ENCODE data around the gene PCDHA9.
"Not testable (repeated sequence)": the region's sequence is repeated elsewhere in the genome, so short reads cannot be mapped to it uniquely, and the experiment has no call there.

The PCDHA9 gene, protein sequence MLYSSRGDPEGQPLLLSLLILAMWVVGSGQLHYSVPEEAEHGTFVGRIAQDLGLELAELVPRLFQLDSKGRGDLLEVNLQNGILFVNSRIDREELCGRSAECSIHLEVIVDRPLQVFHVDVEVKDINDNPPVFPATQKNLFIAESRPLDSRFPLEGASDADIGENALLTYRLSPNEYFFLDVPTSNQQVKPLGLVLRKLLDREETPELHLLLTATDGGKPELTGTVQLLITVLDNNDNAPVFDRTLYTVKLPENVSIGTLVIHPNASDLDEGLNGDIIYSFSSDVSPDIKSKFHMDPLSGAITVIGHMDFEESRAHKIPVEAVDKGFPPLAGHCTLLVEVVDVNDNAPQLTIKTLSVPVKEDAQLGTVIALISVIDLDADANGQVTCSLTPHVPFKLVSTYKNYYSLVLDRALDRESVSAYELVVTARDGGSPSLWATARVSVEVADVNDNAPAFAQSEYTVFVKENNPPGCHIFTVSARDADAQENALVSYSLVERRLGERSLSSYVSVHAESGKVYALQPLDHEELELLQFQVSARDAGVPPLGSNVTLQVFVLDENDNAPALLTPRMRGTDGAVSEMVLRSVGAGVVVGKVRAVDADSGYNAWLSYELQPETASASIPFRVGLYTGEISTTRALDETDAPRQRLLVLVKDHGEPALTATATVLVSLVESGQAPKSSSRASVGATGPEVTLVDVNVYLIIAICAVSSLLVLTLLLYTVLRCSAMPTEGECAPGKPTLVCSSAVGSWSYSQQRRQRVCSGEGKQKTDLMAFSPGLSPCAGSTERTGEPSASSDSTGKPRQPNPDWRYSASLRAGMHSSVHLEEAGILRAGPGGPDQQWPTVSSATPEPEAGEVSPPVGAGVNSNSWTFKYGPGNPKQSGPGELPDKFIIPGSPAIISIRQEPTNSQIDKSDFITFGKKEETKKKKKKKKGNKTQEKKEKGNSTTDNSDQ

DNA sequence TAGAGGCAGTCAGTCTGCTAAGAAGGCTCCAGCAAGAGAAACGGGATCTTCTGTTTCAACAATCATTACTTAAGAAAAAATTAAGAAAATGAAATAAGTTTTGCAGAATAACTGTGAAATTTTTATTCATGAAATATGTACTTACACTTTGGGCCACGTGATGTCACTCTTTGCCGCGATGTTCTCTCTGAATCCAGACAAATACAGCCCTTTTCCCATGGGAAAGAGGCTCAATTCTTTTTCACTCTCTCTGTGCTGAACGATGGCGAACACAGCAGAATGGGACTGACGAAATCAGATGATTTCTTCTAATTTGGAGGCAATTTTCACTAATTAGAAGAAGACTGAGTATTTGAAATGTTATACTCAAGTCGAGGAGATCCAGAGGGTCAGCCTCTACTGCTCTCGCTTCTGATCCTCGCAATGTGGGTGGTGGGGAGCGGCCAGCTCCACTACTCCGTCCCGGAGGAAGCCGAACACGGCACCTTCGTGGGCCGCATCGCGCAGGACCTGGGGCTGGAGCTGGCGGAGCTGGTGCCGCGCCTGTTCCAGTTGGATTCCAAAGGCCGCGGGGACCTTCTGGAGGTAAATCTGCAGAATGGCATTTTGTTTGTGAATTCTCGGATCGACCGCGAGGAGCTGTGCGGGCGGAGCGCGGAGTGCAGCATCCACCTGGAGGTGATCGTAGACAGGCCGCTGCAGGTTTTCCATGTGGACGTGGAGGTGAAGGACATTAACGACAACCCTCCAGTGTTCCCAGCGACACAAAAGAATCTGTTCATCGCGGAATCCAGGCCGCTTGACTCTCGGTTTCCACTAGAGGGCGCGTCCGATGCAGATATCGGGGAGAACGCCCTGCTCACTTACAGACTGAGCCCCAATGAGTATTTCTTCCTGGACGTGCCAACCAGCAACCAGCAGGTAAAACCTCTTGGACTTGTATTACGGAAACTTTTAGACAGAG is at the start of gene PCDHA9:
Gene PCDHA9, plus strand, starts transcription at position 244 of the 964 bp plus-strand sequence. Its CDS starts 114 bp downstream, at position 358.
- not testable (repeated sequence) for DNase-seq

DNA sequence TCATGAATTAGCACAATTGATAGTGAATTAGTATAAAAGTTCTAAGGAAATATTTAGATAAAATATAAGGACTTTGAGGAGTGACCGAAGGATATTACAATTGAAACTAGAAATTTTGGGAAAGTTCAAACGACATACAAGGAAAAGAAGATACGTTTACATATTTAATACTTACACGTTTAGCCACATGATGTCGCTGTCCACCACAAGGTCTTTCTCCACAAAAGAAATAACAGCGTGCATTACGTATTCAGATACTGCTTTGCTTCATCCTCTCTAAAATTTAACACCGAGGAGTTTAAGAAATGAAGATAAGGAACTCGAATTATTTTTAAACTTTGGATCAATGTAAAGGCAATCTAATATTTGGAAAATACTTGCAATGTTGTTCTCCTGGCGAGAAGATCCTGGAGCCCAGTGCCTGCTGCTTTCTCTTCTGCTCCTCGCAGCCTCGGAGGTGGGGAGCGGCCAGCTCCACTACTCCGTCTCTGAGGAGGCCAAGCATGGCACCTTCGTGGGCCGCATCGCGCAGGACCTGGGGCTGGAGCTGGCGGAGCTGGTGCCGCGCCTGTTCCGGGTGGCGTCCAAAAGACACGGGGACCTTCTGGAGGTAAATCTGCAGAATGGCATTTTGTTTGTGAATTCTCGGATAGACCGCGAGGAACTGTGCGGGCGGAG is 47.2 kb upstream of the PCDHA9 start, which contains the start of gene PCDHA3:
Gene PCDHA3, plus strand, starts transcription at position 242 of the 678 bp plus-strand sequence.
- DNase-seq = peak; percentile 10

DNA sequence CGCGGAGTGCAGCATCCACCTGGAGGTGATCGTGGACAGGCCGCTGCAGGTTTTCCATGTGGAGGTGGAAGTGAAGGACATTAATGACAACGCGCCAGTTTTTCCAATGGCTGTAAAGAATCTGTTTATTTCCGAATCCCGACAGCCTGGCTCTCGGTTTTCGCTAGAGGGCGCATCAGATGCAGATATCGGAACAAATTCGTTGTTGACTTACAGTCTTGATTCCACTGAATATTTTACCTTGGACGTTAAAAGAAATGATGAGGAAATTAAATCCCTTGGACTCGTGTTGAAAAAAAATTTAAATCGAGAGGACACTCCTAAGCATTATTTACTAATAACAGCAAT is 46.7 kb upstream of the PCDHA9 start:
- no peak for DNase-seq

DNA sequence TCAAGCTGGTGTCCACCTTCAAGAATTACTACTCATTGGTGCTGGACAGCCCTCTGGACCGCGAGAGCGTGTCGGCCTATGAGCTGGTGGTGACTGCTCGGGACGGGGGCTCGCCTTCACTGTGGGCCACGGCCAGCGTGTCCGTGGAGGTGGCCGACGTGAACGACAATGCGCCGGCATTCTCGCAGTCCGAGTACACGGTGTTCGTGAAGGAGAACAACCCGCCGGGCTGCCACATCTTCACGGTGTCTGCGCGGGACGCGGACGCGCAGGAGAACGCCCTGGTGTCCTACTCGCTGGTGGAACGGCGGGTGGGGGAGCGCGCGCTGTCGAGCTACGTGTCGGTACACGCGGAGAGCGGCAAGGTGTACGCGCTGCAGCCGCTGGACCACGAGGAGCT is 45.8 kb upstream of the PCDHA9 start:
- DNase-seq = not testable (repeated sequence)

DNA sequence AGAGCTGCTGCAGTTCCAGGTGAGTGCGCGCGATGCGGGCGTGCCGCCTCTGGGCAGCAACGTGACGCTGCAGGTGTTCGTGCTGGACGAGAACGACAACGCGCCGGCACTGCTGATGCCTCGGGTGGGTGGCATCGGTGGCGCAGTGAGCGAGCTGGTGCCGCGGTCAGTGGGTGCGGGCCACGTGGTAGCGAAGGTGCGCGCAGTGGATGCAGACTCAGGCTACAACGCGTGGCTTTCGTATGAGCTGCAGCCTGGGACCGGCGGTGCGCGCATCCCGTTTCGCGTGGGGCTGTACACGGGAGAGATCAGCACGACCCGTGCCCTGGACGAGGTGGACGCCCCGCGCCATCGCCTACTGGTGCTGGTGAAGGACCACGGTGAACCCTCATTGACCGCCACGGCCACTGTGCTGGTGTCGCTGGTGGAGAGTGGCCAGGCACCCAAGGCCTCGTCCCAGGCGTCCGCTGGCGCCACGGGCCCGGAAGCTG is 45.4 kb upstream of the PCDHA9 start:
- no peak for DNase-seq

DNA sequence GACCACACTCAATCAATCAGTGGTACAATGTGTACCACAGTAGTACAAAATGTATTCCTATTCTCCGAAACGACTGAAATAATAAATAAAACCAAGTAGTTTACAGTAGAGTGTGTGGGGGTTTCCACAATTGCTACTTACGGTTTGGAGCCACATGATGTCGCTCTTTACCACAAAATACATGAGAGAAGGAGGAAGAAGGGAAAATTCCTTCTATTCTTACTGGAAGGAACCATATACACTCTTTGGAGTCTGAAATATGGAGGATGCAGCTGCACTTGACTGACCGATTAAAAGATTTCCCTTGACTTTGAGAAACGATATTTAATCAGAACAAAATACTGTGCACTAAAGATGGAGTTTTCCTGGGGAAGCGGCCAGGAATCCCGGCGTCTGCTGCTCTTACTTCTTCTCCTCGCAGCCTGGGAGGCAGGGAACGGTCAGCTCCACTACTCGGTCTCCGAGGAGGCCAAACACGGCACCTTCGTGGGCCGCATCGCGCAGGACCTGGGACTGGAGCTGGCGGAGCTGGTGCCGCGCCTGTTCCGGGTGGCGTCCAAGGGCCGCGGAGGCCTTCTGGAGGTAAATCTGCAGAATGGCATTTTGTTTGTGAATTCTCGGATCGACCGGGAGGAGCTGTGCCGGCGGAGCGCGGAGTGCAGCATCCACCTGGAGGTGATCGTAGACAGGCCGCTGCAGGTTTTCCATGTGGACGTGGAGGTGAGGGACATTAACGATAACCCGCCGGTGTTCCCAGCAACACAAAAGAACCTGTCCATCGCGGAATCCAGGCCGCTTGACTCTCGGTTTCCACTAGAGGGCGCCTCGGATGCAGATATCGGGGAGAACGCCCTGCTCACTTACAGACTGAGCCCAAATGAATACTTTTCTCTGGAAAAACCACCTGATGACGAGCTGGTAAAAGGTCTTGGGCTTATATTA is 41.1 kb upstream of the PCDHA9 start, which contains the start of gene PCDHA4:
Gene PCDHA4, plus strand, starts transcription at position 235 of the 942 bp plus-strand sequence.
- DNase-seq = peak; percentile 5

DNA sequence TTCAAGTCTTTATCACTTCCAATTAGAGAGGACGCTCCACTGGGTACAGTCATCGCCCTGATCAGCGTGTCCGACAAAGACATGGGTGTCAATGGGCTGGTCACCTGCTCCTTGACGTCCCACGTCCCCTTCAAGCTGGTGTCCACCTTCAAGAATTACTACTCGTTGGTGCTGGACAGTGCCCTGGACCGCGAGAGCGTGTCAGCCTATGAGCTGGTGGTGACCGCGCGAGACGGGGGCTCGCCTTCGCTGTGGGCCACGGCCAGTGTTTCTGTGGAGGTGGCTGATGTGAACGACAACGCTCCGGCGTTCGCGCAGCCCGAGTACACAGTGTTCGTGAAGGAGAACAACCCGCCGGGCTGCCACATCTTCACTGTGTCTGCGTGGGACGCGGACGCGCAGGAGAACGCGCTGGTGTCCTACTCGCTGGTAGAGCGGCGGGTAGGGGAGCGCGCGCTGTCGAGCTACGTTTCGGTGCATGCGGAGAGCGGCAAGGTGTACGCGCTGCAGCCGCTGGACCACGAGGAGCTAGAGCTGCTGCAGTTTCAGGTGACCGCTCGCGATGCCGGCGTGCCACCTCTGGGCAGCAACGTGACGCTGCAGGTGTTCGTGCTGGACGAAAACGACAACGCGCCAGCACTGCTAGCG is 39.8 kb upstream of the PCDHA9 start:
- DNase-seq = not testable (repeated sequence)

DNA sequence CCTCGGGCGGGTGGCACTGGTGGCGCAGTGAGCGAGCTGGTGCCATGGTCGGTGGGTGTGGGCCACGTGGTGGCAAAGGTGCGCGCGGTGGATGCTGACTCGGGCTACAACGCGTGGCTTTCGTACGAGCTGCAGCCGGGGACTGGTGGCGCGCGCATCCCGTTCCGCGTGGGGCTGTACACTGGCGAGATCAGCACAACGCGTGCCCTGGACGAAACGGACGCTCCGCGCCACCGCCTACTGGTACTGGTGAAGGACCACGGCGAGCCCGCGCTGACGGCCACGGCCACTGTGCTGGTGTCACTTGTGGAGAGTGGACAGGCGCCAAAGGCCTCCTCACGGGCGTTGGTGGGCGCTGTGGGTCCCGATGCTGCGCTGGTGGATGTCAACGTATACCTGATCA is 39.3 kb upstream of the PCDHA9 start:
- no peak for DNase-seq

DNA sequence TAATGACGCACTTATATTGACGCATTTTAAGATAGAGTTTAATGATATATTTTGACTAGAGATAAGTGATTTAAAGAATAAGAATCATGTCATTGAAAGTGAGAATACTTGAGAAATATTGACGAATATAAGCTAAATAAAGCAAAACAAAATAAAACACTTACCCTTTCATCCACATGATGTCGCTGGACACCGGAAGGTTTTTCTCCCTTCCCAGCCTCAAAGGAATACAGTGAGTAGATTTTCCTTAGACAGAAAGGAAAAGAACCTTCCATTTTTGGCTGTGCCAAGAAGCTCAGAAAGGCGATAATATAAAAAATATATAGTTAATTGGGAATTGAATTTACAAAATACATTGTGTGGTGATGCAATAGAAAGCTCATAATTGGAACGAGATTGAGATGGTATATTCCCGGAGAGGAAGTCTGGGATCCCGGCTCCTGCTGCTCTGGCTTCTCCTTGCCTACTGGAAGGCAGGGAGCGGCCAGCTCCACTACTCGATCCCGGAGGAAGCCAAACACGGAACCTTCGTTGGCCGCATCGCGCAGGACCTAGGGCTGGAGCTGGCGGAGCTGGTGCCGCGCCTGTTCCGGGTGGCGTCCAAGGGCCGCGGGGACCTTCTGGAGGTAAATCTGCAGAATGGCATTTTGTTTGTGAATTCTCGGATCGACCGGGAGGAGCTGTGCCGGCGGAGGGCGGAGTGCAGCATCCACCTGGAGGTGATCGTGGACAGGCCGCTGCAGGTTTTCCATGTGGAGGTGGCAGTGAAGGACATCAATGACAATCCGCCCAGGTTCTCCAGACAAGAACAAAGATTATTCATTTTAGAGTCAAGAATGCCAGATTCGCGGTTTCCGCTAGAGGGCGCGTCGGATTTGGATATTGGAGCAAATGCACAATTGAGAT is 26.6 kb upstream of the PCDHA9 start, which contains the start of gene PCDHA5:
Gene PCDHA5, plus strand, starts transcription at position 239 of the 906 bp plus-strand sequence.
- peak; percentile 10 for DNase-seq

DNA sequence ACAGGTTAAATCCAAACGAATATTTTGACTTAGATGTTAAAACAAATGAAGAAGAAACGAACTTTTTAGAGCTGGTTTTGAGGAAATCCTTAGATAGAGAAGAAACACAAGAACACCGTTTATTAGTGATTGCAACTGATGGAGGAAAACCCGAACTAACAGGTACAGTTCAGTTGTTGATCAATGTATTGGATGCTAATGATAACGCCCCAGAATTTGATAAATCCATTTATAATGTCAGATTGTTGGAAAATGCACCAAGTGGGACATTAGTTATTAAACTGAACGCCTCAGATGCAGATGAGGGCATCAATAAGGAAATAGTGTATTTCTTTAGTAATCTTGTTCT is 25.9 kb upstream of the PCDHA9 start:
- no peak for DNase-seq

DNA sequence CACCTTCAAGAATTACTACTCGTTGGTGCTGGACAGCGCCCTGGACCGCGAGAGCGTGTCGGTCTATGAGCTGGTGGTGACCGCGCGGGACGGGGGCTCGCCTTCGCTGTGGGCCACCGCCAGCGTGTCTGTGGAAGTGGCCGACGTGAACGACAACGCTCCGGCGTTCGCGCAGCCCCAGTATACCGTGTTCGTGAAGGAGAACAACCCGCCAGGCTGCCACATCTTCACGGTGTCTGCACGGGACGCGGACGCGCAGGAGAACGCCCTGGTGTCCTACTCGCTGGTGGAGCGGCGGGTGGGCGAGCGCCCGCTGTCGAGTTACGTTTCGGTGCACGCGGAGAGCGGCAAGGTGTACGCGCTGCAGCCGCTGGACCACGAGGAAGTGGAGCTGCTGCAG is 25.2 kb upstream of the PCDHA9 start:
- DNase-seq = not testable (repeated sequence)

DNA sequence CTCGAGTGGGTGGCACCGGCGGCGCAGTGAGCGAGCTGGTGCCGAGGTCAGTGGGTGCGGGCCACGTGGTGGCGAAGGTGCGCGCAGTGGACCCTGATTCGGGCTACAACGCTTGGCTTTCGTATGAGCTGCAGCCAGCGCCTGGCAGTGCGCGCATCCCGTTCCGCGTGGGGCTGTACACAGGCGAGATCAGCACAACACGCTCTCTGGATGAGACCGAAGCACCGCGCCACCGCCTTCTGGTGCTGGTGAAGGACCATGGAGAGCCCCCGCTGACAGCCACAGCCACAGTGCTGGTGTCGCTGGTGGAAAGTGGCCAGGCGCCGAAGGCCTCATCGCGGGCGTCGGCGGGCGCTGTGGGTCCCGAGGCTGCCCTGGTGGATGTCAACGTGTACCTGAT is 24.7 kb upstream of the PCDHA9 start:
- DNase-seq = no peak

DNA sequence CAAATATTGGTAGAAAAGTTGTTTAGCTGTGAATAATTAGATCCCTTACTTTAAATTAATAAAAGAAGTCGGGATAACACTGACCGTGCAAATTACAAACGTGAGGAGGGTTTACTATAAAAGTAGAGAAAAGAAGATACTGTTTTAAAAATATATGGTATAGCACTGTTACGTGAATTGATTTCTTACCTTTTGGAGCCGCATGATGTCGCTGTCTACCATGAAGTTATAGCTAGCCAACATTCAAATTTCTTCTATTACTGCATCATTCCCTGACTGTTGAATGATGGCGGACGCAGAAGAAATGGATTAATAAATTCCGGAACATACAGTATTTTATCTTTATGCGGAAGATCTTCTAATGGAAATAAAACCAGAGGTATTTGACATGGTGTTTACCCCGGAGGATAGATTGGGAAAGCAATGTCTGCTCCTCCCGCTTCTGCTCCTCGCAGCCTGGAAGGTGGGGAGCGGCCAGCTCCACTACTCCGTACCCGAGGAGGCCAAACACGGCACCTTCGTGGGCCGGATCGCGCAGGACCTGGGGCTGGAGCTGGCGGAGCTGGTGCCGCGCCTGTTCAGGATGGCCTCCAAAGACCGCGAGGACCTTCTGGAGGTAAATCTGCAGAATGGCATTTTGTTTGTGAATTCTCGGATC is 20.3 kb upstream of the PCDHA9 start, which contains the start of gene PCDHA6:
Gene PCDHA6, plus strand, starts transcription at position 257 of the 658 bp plus-strand sequence. Its CDS starts 132 bp downstream, at position 389.
- no peak for DNase-seq

DNA sequence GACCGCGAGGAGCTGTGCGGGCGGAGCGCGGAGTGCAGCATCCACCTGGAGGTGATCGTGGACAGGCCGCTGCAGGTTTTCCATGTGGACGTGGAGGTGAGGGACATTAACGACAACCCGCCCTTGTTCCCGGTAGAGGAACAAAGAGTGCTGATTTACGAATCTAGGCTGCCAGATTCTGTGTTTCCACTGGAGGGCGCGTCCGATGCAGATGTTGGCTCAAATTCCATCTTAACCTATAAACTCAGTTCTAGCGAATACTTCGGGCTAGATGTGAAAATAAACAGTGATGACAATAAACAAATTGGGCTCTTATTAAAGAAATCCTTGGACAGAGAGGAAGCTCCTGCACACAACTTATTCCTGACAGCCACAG is 19.8 kb upstream of the PCDHA9 start:
- DNase-seq = no peak

DNA sequence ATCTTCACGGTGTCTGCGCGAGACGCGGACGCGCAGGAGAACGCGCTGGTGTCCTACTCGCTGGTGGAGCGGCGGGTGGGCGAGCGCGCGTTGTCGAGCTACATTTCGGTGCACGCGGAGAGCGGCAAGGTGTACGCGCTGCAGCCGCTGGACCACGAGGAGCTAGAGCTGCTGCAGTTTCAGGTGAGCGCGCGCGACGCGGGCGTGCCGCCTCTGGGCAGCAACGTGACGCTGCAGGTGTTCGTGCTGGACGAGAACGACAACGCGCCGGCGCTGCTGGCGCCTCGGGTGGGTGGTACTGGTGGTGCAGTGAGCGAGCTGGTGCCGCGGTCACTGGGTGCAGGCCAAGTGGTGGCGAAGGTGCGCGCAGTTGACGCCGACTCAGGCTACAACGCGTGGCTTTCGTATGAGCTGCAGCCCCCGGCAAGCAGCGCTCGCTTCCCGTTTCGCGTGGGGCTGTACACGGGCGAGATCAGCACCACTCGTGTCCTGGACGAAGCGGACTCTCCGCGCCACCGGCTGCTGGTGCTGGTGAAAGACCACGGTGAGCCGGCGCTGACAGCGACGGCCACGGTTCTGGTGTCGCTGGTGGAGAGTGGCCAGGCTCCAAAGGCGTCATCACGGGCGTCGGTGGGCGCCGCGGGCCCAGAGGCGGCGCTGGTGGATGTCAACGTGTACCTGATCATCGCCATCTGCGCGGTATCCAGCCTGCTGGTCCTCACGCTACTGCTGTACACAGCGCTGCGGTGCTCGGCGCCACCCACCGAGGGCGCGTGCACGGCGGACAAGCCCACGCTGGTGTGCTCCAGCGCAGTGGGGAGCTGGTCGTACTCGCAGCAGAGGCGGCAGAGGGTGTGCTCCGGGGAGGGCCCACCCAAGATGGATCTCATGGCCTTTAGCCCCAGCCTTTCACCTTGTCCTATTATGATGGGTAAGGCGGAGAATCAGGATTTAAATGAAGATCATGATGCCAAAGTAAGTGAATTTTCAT is 18.4 kb upstream of the PCDHA9 start:
- DNase-seq = not testable (repeated sequence)

DNA sequence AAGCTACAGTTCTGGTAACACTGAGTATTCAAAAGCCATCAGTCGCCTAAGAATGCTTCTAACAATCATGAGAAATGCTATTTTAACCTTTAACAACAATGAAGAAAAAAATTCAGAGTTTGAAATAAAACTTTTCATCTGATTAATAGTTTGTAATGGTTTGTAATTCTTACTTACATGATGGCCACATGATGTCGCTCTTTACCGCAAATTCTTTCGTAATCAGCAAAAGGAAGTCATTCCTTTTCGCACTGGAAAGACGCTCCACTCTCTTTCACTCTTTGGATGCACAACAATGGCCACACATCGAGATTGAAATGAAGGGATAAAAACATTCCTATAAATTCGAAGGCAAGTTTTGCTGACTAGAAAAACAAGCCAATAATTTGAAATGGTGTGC is 14.2 kb upstream of the PCDHA9 start, which contains the start of gene PCDHA7:
Gene PCDHA7, plus strand, starts transcription at position 277 of the 400 bp plus-strand sequence. Its CDS starts 115 bp downstream, at position 392.
- DNase-seq = peak; percentile 20
